Activated B cell treated with CpG ODN at 0.5 μM for 24 hours (primary cell): Measurements from ENCODE around the gene WFIKKN1. TPM values are rescaled to one million over a fixed set of nuclear protein-coding genes. Genes with fewer than 3 reads are reported as not detected.

Experiments
- ATAC-seq: fragments of 200-7000 bp; cut with Tn5 transposase; one replicate; pipeline ENCODE4 v1.10.0; 2021; ENCODE audit warnings: low read depth, mild to moderate bottlenecking, moderate library complexity
- CTCF ChIA-PET: fragments of 350-600 bp; sonication (Branson Sonifier 250); formaldehyde crosslinking; loops from one replicate; lab custom pipeline; 2021; ENCODE audit warnings: antibody characterized with exemption; lab: Charles Lee
- POLR2A ChIA-PET: fragments of 350-600 bp; sonication (Branson Sonifier 250); formaldehyde crosslinking; loops from one replicate; lab custom pipeline; 2021; ENCODE audit warnings: antibody characterized with exemption; lab: Charles Lee
- DNase-seq: peaks from one replicate; pipeline ENCODE4 v3.0.0; 2022
- H3K27ac Mint-ChIP-seq: one replicate; pipeline ENCODE4 v1.8.0; 2020; ENCODE audit warnings: mixed read lengths
- H3K27me3 Mint-ChIP-seq: one replicate; pipeline ENCODE4 v1.8.0; 2021; ENCODE audit warnings: mixed read lengths
- H3K36me3 Mint-ChIP-seq: one replicate; pipeline ENCODE4 v1.8.0; 2021; ENCODE audit warnings: low read depth, mixed read lengths
- H3K4me1 Mint-ChIP-seq: one replicate; pipeline ENCODE4 v1.8.0; 2021; ENCODE audit warnings: mixed read lengths
- H3K4me3 Mint-ChIP-seq: one replicate; pipeline ENCODE4 v1.8.0; 2020; ENCODE audit warnings: mild to moderate bottlenecking, mixed read lengths
- H3K9me3 Mint-ChIP-seq: one replicate; pipeline ENCODE4 v1.8.0; 2020; ENCODE audit warnings: mixed read lengths
- intact Hi-C: fragments of 100-400 bp; cut with micrococcal nuclease; formaldehyde crosslinking; loops from one replicate; pipeline ENCODE4 v1.15.1; 2024
- total RNA-seq: library from RNA; stranded (reverse); gene quantifications from 2 replicates; pipeline ENCODE4 v1.2.3, GENCODE V29; 2022
- TF ChIP-seq, protein P1 (sequence below): fragments of 200-600 bp; IDR thresholded peaks from one replicate; pipeline ENCODE4 v1.8.0; 2022; ENCODE audit warnings: antibody characterized with exemption, mild to moderate bottlenecking

WFIKKN1 gene
- total RNA-seq, 1 donor from 2014 or later = 0.47 TPM

DNA sequence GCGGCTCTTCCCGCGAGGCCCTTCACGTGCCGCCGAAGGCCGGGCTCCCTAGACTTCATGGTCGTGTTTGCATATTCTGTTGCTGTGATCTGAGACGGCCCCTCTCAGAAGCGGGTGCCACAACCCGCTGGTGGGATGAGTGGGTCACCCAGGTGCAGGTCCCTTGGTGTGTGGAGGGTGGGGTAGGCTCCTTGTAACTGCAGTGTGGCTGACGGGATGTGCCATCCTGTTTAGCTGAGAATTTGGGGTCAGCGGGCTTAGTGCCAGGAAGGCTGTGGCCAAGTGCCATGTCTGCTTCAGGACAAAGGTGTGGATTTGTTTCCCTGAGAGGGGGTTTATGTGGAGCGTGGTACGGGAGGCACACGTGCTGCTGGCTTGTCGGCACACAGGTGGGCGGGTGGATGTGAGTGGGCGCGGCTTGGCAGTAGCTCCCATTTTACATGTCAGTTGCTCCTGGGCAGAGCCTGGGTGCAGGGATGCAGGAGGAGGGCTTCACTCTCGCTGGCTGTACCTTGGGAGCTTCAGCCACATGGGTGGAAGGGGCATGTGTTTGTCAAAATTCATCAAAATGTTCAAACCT, 9.2 kb upstream of the WFIKKN1 start:
- TF ChIP-seq, protein P1, sequence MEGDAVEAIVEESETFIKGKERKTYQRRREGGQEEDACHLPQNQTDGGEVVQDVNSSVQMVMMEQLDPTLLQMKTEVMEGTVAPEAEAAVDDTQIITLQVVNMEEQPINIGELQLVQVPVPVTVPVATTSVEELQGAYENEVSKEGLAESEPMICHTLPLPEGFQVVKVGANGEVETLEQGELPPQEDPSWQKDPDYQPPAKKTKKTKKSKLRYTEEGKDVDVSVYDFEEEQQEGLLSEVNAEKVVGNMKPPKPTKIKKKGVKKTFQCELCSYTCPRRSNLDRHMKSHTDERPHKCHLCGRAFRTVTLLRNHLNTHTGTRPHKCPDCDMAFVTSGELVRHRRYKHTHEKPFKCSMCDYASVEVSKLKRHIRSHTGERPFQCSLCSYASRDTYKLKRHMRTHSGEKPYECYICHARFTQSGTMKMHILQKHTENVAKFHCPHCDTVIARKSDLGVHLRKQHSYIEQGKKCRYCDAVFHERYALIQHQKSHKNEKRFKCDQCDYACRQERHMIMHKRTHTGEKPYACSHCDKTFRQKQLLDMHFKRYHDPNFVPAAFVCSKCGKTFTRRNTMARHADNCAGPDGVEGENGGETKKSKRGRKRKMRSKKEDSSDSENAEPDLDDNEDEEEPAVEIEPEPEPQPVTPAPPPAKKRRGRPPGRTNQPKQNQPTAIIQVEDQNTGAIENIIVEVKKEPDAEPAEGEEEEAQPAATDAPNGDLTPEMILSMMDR = no peak
- POLR2A ChIA-PET = interaction anchor here (0.5 kb wide), 1 partner anchor 803 kb away, joined by 7 read pairs; no protein-coding TSS in a partner anchor
- H3K27ac Mint-ChIP-seq = no peak overlapping the region

DNA sequence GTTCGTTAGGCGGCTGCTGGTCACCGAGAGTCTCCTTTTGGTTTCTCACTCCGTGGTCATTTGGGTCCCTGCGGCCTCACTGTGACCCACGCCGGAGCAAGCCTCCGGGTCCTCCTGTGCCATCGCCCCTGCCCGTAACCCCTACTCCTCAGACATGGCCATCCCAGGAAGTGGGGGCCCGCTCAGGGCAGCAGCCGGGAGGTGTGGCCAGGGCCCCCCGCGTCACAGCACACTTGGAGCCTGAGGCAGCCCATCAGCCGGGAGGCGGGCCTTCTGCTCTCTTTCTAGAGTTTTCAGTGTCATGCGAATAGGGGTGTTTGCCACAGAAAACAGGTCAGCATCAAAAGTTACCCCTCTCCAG, 7.9 kb upstream of the WFIKKN1 start:
- DNase-seq (no peak), ATAC-seq (no peak)
- no peak overlapping the region for H3K4me3 Mint-ChIP-seq
- H3K4me1 Mint-ChIP-seq = no peaks in the 10 kb centered on the region
- ChIA-PET CTCF (no interaction called here), POLR2A (no interaction called here)
- no peak overlapping the region for H3K27ac Mint-ChIP-seq
- TF ChIP-seq, protein P1 = no peak
- no peaks in the 10 kb centered on the region for H3K9me3 Mint-ChIP-seq
- no peaks in the 10 kb centered on the region for H3K27me3 Mint-ChIP-seq
- intact Hi-C loops = no loop called here
- peaks cover 16% of the 10 kb centered on the region for H3K36me3 Mint-ChIP-seq

More for the DNA sequence above, 9.2 kb upstream of the WFIKKN1 start:
- peaks cover 8% of the 10 kb centered on the region for H3K36me3 Mint-ChIP-seq
- no peaks in the 10 kb centered on the region for H3K9me3 Mint-ChIP-seq
- intact Hi-C loops = no loop called here
- DNase-seq = no peak
- H3K4me1 Mint-ChIP-seq = no peaks in the 10 kb centered on the region
- H3K27me3 Mint-ChIP-seq = no peaks in the 10 kb centered on the region
- ATAC-seq = no peak
- H3K4me3 Mint-ChIP-seq = no peak overlapping the region
- CTCF ChIA-PET = no interaction called here

DNA sequence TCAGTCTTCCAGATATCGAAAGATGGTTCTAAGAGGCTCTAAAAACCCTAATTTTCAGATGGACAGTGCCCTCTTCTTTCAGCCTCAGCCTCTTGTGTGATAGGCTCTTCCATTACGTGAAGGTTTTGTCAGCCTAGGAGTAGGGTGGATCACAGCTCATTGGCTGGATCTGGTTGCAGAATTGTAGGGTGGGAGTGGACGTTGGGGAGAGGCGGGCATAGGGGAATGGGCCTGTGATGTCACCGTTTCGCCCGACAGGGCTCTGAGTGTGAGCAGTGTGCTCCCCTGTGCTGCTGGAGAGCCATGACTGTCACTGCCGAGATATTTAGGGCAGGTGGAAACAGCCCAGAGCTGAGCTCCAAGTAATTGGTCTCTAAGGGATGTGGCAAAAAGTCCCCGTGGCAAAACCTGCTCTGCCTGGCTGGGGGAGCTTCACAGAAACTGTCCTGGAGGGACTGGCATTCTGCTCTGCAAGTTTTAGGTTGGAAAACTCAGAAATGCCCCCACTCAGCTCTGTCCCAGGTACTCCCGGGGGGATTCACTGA, 6.2 kb upstream of the WFIKKN1 start:
- intact Hi-C loops = no loop called here
- Mint-ChIP-seq H3K4me3 (no peak overlapping the region), H3K4me1 (no peaks in the 10 kb centered on the region), H3K27me3 (no peaks in the 10 kb centered on the region), H3K9me3 (no peaks in the 10 kb centered on the region), H3K27ac (no peak overlapping the region), H3K36me3 (peaks cover 22% of the 10 kb centered on the region)
- ChIA-PET CTCF (no interaction called here), POLR2A (no interaction called here)
- ATAC-seq (no peak), DNase-seq (no peak)
- TF ChIP-seq, protein P1 = no peak

DNA sequence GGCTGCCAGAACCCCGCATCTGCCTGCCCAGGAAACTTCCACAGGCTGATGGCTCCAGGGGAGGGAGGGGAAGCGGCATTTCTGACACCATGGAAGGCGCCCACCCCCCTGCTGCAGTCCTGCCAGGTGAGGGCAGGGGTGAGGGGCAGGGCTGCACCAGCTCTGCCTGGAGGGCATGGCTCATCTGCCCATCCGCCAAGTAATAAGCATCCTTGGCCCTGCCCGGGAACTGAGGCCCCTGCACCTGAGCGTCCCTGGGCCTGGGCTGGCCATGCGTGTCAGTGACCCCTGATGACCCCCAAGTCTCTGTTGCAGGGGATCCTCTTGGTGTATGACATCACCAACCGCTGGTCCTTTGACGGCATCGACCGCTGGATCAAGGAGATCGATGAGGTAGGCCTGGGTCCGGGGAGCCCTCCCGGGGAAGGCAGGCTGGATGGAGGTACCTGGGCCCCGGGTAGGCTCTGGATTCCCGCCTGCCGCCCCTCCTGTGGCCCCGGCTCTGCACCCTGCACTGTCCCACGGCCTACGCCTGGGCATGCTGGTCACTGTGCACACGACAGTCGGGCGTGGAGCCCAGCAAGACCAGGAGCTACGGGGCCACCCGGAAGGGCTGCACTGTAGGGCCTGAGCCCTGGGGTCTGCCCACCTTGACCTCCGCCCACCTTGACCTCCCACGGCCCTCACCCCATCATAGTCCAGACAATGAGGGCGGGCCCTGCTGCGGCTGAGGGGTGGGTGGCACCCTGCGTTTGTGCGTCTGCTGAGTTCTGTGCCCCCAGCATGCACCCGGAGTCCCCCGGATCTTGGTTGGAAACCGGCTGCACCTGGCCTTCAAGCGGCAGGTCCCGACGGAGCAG, 5.4 kb upstream of the WFIKKN1 start:
- TF ChIP-seq, protein P1 = no peak
- Mint-ChIP-seq H3K9me3 (no peaks in the 10 kb centered on the region), H3K4me1 (no peaks in the 10 kb centered on the region), H3K36me3 (peaks cover 22% of the 10 kb centered on the region), H3K4me3 (no peak overlapping the region), H3K27ac (no peak overlapping the region), H3K27me3 (no peaks in the 10 kb centered on the region)
- ChIA-PET CTCF (no interaction called here), POLR2A (no interaction called here)
- no peak for ATAC-seq
- DNase-seq = no peak
- intact Hi-C loops = no loop called here
